Left ventricle myocardium inferior (tissue), 1 donor: ENCODE results near the gene CHRNE. TPM values are rescaled to one million over a fixed set of nuclear protein-coding genes. Genes with fewer than 3 reads are reported as not detected.

ENCODE experiments used
- DNase-seq: peaks from one replicate; pipeline ENCODE4 v3.0.0-alpha.2; 2020
- H3K27ac ChIP-seq: fragments of 200-600 bp; replicated peaks from 2 replicates; pipeline ENCODE4 v1.8.0; 2021
- H3K27me3 ChIP-seq: fragments of 200-600 bp; 2 replicates; pipeline ENCODE4 v1.8.0; 2021; ENCODE audit warnings: low read depth
- H3K36me3 ChIP-seq: fragments of 200-600 bp; 2 replicates; pipeline ENCODE4 v1.8.0; 2021
- H3K4me1 ChIP-seq: fragments of 200-600 bp; 2 replicates; pipeline ENCODE4 v1.8.0; 2021
- H3K4me3 ChIP-seq: fragments of 200-600 bp; 2 replicates; pipeline ENCODE4 v1.8.0; 2021; ENCODE audit warnings: mild to moderate bottlenecking, moderate library complexity
- H3K9me3 ChIP-seq: fragments of 200-600 bp; replicated peaks from 2 replicates; pipeline ENCODE4 v1.8.0; 2021
- CTCF ChIP-seq: fragments of 200-600 bp; IDR thresholded peaks from 2 replicates; pipeline ENCODE4 v1.8.0; 2021; ENCODE audit warnings: antibody characterized with exemption, mild to moderate bottlenecking, borderline replicate concordance
- intact Hi-C: fragments of 100-400 bp; cut with micrococcal nuclease; formaldehyde crosslinking; loops from one replicate; pipeline ENCODE4 v1.11.0; 2022
- total RNA-seq: library from RNA; stranded (reverse); fragmentation: NEBNext Ultra II Directional; extraction: Animal tissue kit (Norgen Biotek cat#: 25700); gene quantifications from one replicate; pipeline ENCODE4 v1.2.1, GENCODE V29; 2021
- donor health status: DM: no; HTN: yes; CAD: no; lungs with severe emphysema.

The CHRNE gene
- total RNA-seq, 1 donor from 2014 or later, result 1.5 TPM

- intact Hi-C loops, result no loop called here
- H3K27me3 ChIP-seq, result no peaks in the 10 kb centered on the region
- H3K9me3 ChIP-seq, result no peaks in the 10 kb centered on the region
- no peak for DNase-seq
- H3K4me3 ChIP-seq, result no peak overlapping the region
- peak overlapping the region; percentile 70 for H3K27ac ChIP-seq
- no peak for TF ChIP-seq CTCF
- peaks cover 69% of the 10 kb centered on the region for H3K4me1 ChIP-seq
- H3K36me3 ChIP-seq, result peaks cover 11% of the 10 kb centered on the region
Observed at GRCh38 chr17:4850246-4850645, 52.7 kb downstream of the CHRNE start.

GRCh38 chr17:4849011-4849536 lies 53.8 kb downstream of the CHRNE start:
- H3K27me3 ChIP-seq, result no peaks in the 10 kb centered on the region
- no peaks in the 10 kb centered on the region for H3K9me3 ChIP-seq
- no peak for TF ChIP-seq CTCF
- H3K4me3 ChIP-seq, result no peak overlapping the region
- DNase-seq, result no peak
- peak overlapping the region; percentile 70 for H3K27ac ChIP-seq
- intact Hi-C loops, result no loop called here
- H3K36me3 ChIP-seq, result peaks cover 4% of the 10 kb centered on the region
- H3K4me1 ChIP-seq, result peaks cover 69% of the 10 kb centered on the region

Other genes starting within 250 kb of the CHRNE start
- gene PELP1, start 199.0 kb downstream of the CHRNE start, total RNA-seq, result 37.1 TPM
- gene ARRB2, start 192.5 kb downstream of the CHRNE start, total RNA-seq, result 28.1 TPM
- gene MED11, start 171.7 kb downstream of the CHRNE start, total RNA-seq, result 18.0 TPM
- 0.08 TPM for gene ZMYND15, start 163.3 kb downstream of the CHRNE start, total RNA-seq
- 3.1 TPM for gene CXCL16, start 163.2 kb downstream of the CHRNE start, total RNA-seq
- not detected for gene TM4SF5, start 131.2 kb downstream of the CHRNE start, total RNA-seq
- 0.63 TPM for gene VMO1, start 116.7 kb downstream of the CHRNE start, total RNA-seq
- gene GLTPD2, start 114.1 kb downstream of the CHRNE start, total RNA-seq, result not detected
- 183 TPM for gene PSMB6, start 106.9 kb downstream of the CHRNE start, total RNA-seq
- gene PLD2, start 95.9 kb downstream of the CHRNE start, total RNA-seq, result 11.2 TPM
- gene MINK1, start 69.8 kb downstream of the CHRNE start, total RNA-seq, result 50.9 TPM
- gene C17orf107, start 3.6 kb downstream of the CHRNE start, total RNA-seq, result 0.80 TPM
- 0.22 TPM for gene GP1BA, start 29.2 kb upstream of the CHRNE start, total RNA-seq
- 219 TPM for gene SLC25A11, start 36.9 kb upstream of the CHRNE start, total RNA-seq
- 90.7 TPM for gene RNF167, start 37.2 kb upstream of the CHRNE start, total RNA-seq
- gene PFN1, start 45.4 kb upstream of the CHRNE start, total RNA-seq, result 182 TPM
- 827 TPM for gene ENO3, start 48.0 kb upstream of the CHRNE start, total RNA-seq
- 158 TPM for gene SPAG7, start 64.7 kb upstream of the CHRNE start, total RNA-seq
- gene CAMTA2, start 84.6 kb upstream of the CHRNE start, total RNA-seq, result 33.8 TPM
- 3.1 TPM for gene INCA1, start 94.4 kb upstream of the CHRNE start, total RNA-seq
- gene KIF1C, start 94.9 kb upstream of the CHRNE start, total RNA-seq, result 686 TPM
- gene SLC52A1, start 132.3 kb upstream of the CHRNE start, total RNA-seq, result not detected
- 11.0 TPM for gene ZFP3, start 175.4 kb upstream of the CHRNE start, total RNA-seq
- 4.1 TPM for gene ZNF232, start 208.8 kb upstream of the CHRNE start, total RNA-seq
- gene USP6, start 212.9 kb upstream of the CHRNE start, total RNA-seq, result 0.05 TPM